Fibroblast of skin of abdomen (primary cell): ENCODE results near the gene MIF4GD.

Experiments used
- DNase-seq: peaks from one replicate; pipeline ENCODE4 v3.0.0-alpha.2; 2013

The MIF4GD gene

DNA sequence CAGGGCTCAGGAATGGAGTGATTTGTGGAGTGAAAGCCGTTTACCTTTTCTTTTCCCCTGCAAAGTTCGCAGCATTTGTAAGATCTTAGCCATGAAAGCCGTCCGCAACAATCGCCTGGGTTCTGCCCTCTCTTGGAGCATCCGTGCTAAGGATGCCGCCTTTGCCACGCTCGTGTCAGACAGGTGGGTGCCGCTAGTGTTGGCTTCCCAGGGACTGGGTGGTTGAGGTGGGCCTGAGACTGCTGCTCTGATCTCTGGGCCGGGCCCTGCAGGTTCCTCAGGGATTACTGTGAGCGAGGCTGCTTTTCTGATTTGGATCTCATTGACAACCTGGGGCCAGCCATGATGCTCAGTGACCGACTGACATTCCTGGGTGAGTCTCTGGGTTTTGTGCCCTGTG is 38.2 kb downstream of the MIF4GD start:
- DNase-seq = no peak

GRCh38 chr17:75231741-75232464 is 39.1 kb downstream of the MIF4GD start:
- no peak for DNase-seq

- no peak for DNase-seq
Observed at GRCh38 chr17:75231071-75231470, 40.0 kb downstream of the MIF4GD start.

DNA sequence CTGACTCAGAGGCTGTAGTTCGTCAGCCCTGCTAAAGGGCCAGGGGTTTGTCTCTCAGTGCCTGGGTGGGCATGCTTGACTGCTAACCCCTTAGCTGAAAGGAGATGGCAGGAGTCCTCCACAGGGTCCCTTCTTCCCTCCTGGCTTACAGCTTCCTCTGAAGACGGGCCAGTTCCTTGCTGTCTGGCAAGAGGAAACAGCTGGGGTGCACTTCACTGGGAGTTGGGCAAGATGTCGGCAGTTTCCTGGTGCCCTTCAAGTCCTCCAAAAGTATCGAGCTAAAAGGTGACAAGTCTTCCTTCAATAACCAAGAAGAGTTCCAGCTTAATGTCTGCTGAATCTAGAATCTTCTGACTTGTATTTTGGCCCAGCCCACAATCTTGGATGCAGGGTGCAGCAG is 42.2 kb downstream of the MIF4GD start:
- no peak for DNase-seq

DNA sequence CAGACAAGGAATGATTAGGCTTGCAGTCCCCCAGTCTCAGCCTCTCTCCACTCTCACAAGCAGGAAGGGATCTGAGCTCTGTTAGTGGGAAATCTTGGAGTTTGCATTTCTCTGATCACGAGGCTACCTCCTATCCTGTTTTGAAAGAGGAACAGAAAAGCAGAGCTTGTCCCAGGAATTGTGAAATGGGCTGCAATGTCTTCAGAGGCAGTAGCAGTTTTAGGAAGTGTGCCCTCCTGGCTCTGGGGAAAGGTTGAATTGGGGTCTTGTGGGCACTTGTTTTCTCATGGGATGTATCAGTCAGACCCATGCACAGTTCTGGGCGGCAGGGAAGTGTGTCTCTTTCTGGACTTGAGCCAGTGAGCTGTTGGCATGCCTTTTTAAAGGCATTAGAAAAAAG is 42.7 kb downstream of the MIF4GD start:
- DNase-seq = no peak

- DNase-seq = no peak
Observed at GRCh38 chr17:75227729-75228128, 43.3 kb downstream of the MIF4GD start.

- DNase-seq = no peak
Observed at GRCh38 chr17:75225016-75225415, 46.0 kb downstream of the MIF4GD start.

DNA sequence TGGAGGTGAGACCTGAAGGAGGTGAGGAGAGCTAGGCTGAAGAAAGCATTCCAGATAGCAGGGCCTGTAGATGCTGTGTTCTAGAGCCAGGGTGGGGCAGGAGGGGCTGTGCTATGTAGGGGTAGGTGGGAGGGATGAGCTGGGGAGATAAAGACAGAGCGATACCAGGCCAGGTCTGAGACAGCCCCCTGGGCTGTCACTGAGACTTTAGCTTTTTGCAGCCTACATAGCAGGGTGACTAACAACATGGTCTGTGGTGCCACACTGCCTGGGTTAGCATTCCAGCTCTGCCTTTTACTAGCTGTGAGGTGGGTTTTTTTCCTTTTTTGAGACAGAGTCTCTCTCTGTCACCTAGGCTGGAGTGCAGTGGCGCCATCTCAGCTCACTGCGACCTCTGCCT is 51.2 kb downstream of the MIF4GD start:
- no peak for DNase-seq

DNA sequence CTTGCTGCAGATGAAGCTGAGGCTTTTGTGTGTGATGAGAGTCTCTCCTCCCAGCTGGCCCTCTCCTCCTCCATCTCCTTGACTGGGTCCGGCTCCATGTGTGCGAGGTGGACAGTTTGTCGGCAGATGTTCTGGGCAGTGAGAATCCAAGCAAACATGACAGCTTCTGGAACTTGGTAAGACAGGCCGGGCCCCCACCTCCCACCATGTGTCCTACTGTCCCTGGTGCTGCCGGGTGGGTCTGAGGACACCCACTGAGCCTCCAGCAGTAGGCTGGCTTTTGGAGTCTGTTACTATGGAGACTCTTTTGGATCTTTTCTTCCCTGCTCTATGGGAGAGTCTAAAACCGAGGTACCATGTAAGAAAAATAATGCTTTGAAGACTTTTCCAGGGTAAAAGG is 52.9 kb downstream of the MIF4GD start:
- no peak for DNase-seq
